ENCODE measurements around the gene VSTM2B.
"Not testable (repeated sequence)": the region's sequence is repeated elsewhere in the genome, so short reads cannot be mapped to it uniquely, and the experiment has no call there.

The VSTM2B gene

DNA sequence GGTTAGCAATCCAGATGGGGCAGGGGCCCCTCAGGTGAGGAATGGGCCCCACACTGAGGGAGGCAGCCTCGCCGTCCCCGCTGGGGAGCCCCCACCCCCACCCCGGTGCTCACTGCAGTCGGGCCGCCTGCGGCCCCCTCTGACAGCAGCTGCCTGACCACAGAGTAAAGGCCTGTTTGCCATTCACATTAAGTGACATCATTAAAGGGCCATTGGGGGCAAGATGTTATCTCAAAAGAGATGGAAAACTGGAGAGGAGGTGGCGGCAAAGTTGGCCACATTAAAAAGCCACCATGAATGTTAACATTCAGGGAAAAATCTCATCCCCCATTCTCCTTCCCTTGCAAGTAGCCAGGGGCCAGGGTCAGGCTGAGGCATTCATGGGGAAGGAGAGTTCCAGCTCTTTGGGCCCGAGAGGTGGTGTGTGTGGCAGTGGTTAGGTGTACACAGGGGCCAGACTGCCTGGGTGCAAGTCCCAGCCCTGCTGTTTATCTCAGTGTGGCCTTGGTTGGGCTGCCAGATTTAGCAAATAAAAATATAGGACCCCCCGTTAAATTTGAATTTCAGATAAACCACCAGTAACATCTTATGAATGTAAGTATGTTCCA is 20.9 kb downstream of the VSTM2B start:
- DNase-seq (ENCODE audit: low spot score), result no peak

DNA sequence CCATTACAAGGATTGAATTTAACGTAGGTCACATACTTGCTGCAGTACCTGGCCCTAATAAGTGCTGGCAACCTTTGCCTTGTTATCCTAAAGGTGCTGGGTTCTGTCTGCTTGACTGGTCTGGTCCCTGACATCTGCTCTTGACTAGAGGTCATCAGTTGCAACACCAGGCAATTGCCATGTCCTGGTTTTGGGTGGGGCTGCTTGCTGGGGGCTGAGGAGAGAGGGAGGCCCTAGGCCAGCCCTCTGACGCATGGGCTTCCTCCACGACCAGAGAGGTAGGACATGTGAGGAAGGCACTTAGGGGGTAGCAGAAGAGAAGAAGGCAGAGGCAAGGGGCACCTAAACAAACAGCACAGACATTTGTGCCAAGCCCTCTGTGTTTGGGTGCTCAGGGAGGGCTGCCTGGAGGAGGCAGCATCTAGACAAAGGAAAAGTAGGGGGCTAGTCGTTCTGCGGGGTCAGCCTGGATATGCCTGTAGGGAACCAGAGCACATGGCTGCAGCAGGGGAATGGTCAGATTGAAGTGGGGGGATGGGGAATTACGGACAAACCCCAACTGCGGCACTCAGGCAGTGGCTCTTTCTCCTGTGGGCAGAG is 21.7 kb downstream of the VSTM2B start:
- DNase-seq (ENCODE audit: low spot score), result no peak

DNA sequence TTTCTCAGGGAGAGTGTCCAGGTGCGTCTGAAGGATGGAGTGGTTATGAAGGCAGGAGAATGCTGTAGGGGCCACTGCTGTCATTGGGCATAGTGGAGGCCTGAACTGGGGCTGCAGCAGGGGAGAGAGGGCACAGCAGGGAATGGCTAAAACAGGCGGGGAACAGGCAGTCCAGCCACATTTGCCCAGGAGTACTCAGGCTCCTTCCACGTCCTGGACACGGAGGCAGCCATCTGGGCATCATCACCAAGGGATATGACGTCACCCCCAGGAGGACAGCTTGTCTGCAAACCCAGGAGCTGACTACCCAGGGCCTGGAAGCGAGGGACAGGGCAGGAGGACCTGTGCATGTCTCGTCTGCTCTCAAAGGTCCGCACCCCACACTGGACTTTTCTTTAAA is 22.2 kb downstream of the VSTM2B start:
- no peak for DNase-seq (ENCODE audit: low spot score)

DNA sequence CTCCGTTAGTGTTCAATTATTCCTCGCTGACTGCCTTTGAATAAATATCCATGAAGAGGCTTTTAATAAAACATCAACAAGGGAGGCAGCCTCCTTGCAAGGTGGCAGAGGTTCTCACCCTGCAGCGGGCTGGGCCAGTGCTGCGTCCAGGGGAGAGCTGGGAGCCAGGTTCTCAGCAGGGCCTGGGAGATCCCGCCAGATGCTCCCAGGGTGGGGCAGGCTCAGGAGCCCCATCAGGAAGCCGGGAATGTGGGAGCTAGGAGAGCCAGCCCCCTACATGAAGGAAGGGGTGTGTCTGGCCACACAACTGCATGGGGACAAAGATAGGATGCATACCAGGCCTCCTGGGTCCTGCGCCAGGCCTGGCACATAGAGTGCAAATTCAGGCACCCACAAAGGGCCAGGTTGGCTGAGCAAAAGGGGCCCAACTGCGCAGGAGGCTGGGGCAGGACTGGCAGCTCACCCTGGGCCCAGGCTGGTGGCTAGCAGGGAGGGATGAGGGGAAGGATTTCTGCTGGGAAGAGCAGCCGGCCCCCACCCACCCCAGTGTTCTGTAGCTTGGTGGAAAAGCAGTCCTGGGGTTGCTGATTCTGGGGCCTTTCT is 22.8 kb downstream of the VSTM2B start:
- DNase-seq (ENCODE audit: low spot score), result no peak

DNA sequence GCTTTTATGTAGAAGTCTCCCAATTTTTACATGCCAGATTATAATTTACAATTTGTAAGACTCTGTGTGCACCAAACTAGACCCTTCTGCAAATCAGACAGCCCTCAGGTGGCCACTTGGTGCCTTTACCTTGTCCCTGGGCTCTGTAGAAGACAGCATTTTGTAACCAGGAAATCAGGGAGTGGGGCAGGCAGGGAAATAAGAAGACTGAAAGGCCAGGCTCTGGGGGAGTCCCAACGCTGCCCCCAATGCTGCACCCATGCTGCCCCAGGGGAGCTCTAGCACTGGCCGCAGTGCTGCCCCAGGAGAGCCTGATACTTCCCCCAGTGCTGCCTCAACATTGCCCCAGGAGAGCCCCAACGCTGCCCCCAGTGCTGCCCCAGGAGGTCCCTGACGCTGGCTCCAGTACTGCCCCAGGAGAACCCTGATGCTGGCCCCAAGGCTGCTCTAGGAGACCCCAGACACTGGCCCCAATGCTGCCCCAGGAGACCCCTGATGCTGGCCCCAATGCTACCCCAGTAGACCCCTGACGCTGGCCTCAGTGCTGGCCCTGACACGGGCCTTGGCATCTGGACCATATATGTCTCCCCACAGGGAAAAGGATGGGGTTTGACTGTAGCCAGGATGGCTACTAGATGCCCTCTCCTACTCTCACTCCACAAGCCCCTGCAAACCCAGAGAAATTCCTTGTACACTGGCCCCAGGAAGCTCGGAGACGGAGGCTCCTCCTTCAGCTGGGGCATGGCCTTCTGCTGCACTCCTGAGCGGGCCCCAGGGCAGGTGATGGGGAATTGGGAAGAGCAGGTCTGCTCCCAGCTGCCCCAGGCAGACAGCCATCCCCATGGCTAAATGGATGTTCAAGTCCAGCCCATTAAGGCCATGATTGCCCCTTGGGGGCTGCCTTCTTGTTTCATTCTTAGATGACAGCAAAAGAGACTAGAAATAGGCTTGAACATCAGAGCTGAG is 23.6 kb downstream of the VSTM2B start:
- DNase-seq (ENCODE audit: low spot score), result no peak

- no peak for DNase-seq (ENCODE audit: low spot score)
Observed at GRCh38 chr19:29550896-29551295, 25.1 kb downstream of the VSTM2B start.

GRCh38 chr19:29551774-29552173 is 26.0 kb downstream of the VSTM2B start:
- no peak for DNase-seq (ENCODE audit: low spot score)

- no peak for DNase-seq (ENCODE audit: low spot score)
Observed at GRCh38 chr19:29552454-29553280, 26.9 kb downstream of the VSTM2B start.

DNA sequence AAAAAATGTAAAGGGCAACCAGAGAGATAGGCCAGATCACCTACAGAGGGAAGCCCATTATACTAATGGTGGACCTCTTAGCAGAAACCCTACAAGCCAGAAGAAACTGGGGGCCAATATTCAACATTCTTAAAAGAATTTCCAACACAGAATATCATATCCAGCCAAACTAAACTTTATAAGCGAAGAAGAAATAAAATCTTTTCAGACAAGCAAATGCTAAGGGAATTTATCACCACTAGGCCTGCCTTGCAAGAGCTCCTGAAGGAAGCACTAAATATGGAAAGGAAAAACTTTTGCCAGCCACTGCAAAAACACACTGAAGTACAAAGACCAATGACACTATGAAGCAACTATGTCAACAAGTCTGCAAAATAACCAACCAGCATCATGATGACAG is 28.4 kb downstream of the VSTM2B start:
- no peak for DNase-seq (ENCODE audit: low spot score)

DNA sequence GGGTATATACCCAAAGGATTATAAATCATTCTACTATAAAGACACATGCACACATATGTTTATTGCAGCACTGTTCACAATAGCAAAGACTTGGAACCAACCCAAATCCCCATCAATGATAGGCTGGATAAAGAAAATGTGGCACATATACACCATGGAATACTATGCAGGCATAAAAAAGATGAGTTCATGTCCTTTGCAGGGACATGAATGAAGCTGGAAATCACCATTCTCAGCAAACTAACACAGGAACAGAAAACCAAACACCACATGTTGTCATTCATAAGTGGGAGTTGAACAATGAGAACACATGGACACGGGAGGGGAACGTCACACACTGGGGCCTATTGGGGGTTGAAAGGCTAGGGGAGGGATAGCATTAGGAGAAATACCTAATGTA is 33.3 kb downstream of the VSTM2B start:
- DNase-seq (ENCODE audit: low spot score), result not testable (repeated sequence)

- DNase-seq (ENCODE audit: low spot score), result no peak
Observed at GRCh38 chr19:29559743-29560142, 33.9 kb downstream of the VSTM2B start.

- no peak for DNase-seq (ENCODE audit: low spot score)
Observed at GRCh38 chr19:29560313-29561075, 34.7 kb downstream of the VSTM2B start.

- no peak for DNase-seq (ENCODE audit: low spot score)
Observed at GRCh38 chr19:29561601-29562000, 35.8 kb downstream of the VSTM2B start.

GRCh38 chr19:29562299-29563297 is 36.8 kb downstream of the VSTM2B start:
- no peak for DNase-seq (ENCODE audit: low spot score)

DNA sequence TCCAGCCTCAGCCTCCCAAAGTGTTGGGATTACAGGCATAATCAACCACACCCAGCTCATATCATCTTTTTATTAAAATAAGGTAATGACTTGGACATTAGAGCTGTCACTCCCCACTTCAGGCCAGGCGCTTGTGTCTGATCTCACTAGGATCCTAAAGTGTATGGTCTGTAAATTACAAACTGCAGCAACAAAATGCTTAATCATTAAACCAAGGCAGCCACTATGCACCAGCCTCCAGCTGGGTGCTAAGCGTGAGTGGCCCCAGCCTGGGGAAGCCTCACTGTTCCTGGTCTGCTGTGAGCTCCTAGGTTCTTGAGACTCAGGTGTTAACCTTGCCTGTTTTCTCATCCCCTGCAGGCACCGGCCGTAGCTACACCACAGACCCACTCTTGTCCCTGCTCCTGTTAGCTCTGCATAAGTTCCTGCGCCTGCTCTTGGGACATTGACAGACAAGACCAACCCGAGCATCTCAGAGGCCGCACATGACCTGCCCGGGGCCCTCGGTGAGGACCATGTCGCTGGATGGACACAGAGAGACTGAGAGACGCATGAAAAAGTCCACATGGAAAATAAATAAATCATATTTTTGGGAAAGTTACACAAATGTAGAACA is 37.8 kb downstream of the VSTM2B start:
- DNase-seq (ENCODE audit: low spot score), result no peak

GRCh38 chr19:29564574-29565005 is 38.8 kb downstream of the VSTM2B start:
- no peak for DNase-seq (ENCODE audit: low spot score)

DNA sequence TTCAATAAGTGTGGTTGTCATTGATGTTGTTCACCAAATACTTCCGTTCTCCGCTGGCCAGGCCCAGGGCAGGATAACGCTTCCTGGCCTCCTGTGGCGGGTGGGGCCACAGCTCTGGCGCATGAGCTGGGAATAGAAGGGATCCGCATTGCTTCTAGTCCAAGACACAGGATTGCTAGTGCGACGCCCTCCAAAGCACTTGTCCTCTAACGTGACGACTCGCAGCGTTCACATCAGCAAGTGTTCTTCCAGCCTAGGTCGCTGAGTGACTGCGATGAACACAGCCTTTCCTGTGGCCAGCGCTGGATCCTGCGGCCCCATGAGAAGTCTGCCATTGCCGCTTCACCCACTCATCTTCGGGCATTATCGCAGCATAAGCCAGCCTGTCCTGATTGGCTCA is 39.4 kb downstream of the VSTM2B start:
- no peak for DNase-seq (ENCODE audit: low spot score)

DNA sequence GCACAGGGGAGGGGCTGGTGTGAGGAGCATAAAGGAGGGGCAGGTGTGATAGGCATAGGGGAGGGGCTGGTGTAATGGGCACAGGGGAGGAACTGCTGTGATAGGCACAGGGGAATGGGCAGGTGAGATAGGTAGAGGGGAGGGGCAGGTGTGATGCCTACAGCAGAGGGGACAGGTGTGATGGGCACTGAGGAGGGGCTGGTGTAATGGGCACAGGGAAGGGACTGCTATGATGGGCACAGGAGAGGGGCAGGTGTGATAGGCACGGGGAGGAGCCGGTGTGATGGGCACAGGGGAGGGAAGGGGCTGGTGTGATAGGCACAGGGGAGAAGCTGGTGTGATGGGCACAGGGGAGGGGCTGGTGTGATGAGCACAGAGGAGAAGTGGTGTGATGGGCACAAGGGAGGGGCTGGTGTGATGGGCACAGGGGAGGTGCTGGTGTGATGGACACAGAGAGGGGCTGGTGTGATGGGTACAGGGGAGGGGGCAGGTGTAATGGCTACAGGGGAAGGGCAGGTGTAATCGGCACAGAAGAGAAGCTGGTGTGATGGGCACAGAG is 40.8 kb downstream of the VSTM2B start:
- no peak for DNase-seq (ENCODE audit: low spot score)

GRCh38 chr19:29567366-29567915 is 41.6 kb downstream of the VSTM2B start:
- no peak for DNase-seq (ENCODE audit: low spot score)

All from hepatic stellate cell (primary cell).